SK-N-MC (cell line): ENCODE results near the gene TUBB2A.
"Not testable (repeated sequence)": the region's sequence is repeated elsewhere in the genome, so short reads cannot be mapped to it uniquely, and the experiment has no call there.

Source experiments
- DNase-seq: peaks from one replicate; pipeline ENCODE4 v3.0.0-alpha.2; 2011; ENCODE audit warnings: low read depth, low spot score
- H3K27ac ChIP-seq: fragments of 200-600 bp; sonication (generic); 2 replicates; pipeline ENCODE4 v1.5.1; 2016; ENCODE audit warnings: mixed run types
- H3K36me3 ChIP-seq: fragments of 200-600 bp; sonication (generic); 2 replicates; pipeline ENCODE4 v1.6.1; 2017; ENCODE audit warnings: antibody characterized with exemption, low read length, mixed read lengths; ENCODE audit not compliant: insufficient read depth
- H3K4me3 ChIP-seq: fragments of 200-600 bp; sonication (generic); 2 replicates; pipeline ENCODE4 v1.5.1; 2016
- H3K9ac ChIP-seq: fragments of 200-600 bp; sonication (generic); 2 replicates; pipeline ENCODE4 v1.8.0; 2017; ENCODE audit warnings: mixed run types, mixed read lengths; ENCODE audit not compliant: insufficient read length
- H3K9me3 ChIP-seq: fragments of 200-600 bp; sonication (generic); 2 replicates; pipeline ENCODE4 v1.6.1; 2017; ENCODE audit warnings: low read depth, mild to moderate bottlenecking, antibody characterized with exemption, low read length, moderate library complexity, mixed read lengths
- EZH2 ChIP-seq: fragments of 200-600 bp; sonication (generic); IDR thresholded peaks from one replicate; pipeline ENCODE4 v1.6.1; 2017; ENCODE audit warnings: antibody characterized with exemption
- FOXP2 ChIP-seq: optimal IDR thresholded peaks from 2 replicates; pipeline ENCODE3; 2011; ENCODE audit warnings: mild to moderate bottlenecking, moderate library complexity; ENCODE audit not compliant: insufficient read depth; ENCODE audit errors: extremely low read length, control extremely low read depth
- POLR2AphosphoS5 ChIP-seq: IDR thresholded peaks from 2 replicates; pipeline ENCODE4 v1.6.1; 2012; ENCODE audit warnings: mild to moderate bottlenecking, low read depth, low read length, borderline replicate concordance

The TUBB2A gene

DNA sequence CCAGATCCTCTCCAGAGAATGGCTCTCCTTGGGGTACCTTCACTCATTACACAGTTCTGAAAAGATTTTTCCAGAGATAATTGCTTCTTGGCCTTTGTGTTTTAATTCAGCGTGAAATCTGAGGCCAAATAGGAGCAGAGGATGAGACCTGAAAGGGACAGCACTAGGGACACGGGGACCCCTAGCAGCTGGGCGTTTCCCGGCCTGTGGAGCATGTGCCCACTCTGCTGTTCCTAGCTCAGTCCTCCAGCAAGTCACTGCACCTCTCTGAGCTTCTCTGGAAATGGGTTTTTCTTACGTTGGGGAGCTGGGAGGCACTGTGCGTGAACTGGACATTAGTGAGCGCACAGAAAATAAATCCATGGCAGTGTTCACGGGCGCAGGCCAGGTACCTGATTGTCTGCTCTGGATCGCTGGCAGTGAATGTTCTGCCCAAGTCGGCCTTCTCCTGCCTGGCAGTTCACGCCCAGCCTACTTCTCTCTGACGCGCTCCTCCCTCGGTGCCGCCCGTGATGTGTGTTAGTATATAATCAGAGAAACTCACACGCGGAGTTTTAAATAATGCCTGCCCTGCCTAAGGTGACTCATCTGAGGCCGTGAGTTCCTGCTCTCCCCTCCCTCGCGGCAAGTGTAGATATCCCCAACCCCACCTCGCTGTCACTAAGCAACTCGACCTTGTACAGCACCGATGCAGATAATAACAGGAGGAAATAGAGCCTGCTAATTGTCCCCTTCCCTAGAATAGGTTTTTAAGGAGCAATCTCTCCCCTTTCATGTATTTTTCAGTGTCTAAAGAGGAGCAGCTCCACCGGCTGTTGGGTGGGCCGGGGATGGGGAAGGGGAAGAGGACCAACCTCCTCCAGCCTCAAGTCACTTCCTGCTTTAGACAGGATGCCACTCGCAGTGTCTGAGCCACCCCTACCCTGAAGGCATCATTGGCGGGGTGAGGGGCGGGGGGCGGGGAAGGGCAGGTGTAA, 2.7 kb upstream of the TUBB2A start:
- TF ChIP-seq FOXP2 (no peak), POLR2AphosphoS5 (no peak), EZH2 (no peak)
- H3K27ac ChIP-seq = no peak overlapping the region

DNA sequence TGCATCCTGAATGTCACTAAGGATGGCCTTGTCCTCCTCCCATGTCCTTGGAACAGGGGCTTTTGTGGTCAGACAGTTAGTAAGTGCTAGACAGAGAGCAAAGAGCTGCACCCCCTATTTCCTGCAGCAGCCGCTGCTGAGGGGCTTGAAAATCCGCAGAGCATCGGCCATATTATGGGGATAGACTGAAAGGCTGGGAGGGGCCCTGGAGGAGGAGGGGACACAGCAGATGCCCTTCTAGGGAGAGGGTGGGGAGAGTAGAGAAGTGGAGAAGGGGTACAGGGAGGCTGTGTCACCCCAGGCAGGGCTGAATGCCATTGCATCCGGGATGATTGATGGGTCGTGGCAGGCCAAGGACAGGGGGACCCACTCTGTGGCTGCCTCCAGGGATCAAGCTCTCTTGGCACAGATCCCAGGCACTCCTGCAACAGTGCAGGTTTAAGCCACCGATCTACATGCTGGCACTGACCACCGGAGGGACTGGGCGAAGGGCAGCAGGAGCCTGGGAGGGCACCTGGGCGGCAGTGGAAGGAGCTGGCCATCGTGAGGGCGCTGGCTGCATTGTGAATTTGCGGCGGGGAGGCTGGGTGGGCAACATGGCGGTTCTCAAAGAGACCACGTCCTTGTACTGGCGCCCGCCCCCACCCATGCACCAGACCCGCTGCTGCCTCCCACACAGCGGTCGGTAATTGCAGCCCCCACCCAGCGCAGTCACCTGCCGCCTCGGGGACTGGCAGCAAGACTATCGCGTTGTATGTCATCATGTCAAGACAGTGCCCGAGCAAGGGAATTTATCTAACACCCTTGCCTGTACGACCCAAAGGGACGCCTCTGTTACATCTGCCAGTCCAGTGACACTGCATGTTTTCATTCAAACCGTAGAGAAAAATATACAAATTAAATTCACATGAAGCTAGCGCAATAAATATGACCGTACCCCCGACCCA, 887 bp downstream of the TUBB2A start:
- H3K9me3 ChIP-seq, DNase-seq, H3K27ac ChIP-seq, H3K36me3 ChIP-seq: not testable (repeated sequence)
- H3K4me3 ChIP-seq = peak overlapping the region; percentile 89
- H3K9ac ChIP-seq = peak overlapping the region; percentile 76

More for the DNA sequence above, 2.7 kb upstream of the TUBB2A start:
- Histone ChIP-seq H3K36me3 (no peaks in the 10 kb centered on the region), H3K9me3 (no peaks in the 10 kb centered on the region), H3K4me3 (no peak overlapping the region), H3K9ac (no peak overlapping the region)
- DNase-seq = no peak

DNA sequence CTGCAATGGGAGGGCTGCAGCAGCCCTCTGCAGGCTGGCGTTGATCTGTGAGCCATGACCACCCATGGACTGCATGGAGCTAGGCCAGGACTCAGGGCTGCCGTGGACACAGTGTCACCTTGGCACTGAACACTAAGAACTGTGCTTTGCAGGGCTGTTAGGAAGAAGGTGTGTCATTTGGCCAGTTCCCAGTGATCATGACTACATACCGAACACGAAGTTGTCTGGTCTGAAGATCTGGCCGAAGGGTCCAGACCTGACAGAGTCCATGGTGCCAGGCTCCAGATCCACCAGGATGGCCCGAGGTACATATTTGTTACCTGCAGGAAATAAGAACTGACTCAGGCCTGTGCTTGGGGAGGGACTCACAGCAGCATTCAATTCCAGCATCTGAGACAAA, 1.9 kb downstream of the TUBB2A start:
- H3K27ac ChIP-seq, H3K9ac ChIP-seq, H3K36me3 ChIP-seq, H3K9me3 ChIP-seq, H3K4me3 ChIP-seq, DNase-seq: not testable (repeated sequence)

DNA sequence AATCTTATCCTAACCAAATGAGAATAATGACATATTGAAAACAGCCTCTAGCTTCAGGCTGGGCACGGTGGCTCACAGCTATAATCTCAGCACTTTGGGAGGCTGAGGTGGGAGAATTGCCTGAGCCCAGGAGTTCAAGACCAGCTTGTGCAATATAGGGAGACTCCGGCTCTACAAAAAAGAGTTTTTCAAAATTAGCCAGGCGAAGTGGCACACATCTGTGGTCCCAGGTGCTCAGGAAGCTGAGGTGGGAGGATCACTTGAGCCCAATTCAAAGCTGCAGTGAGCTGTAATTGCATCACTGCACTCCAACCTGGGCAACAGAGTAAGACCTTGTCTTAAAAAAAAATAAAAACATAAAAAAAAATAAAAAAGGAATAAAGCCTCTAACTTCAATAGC, 4.7 kb downstream of the TUBB2A start:
- Histone ChIP-seq H3K36me3 (peaks cover 9% of the 10 kb centered on the region), H3K4me3 (no peak overlapping the region), H3K27ac (no peak overlapping the region), H3K9me3 (no peaks in the 10 kb centered on the region), H3K9ac (no peak overlapping the region)
- no peak for DNase-seq
- TF ChIP-seq POLR2AphosphoS5 (no peak), FOXP2 (no peak), EZH2 (no peak)

DNA sequence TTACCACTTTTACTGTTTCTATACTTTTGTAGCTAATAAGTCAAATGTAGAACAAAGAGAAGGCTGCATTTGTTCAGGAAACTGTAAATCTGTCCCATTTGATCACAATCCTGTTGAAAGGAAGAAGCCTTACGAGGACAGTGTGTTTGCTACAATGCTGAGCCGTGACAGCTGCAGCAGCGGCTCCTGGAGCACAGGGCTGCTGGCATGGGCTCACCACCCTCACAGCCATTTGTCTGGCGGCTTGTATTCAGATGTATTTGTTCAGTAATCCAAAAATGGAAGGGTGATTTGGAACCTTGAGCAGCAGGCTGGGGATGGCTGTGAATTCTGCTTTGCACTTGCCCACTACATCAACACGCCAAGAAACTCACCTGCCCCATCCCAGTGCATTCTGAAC, 5.7 kb downstream of the TUBB2A start:
- no peak for DNase-seq
- no peaks in the 10 kb centered on the region for H3K9me3 ChIP-seq
- TF ChIP-seq POLR2AphosphoS5 = no peak
- no peak for TF ChIP-seq EZH2
- TF ChIP-seq FOXP2 = no peak
- H3K36me3 ChIP-seq = peaks cover 13% of the 10 kb centered on the region
- H3K9ac ChIP-seq = no peak overlapping the region
- no peak overlapping the region for H3K4me3 ChIP-seq
- H3K27ac ChIP-seq = 0 out of 2 replicates have a peak overlapping the region, but pooled peaks have one; percentile 22

DNA sequence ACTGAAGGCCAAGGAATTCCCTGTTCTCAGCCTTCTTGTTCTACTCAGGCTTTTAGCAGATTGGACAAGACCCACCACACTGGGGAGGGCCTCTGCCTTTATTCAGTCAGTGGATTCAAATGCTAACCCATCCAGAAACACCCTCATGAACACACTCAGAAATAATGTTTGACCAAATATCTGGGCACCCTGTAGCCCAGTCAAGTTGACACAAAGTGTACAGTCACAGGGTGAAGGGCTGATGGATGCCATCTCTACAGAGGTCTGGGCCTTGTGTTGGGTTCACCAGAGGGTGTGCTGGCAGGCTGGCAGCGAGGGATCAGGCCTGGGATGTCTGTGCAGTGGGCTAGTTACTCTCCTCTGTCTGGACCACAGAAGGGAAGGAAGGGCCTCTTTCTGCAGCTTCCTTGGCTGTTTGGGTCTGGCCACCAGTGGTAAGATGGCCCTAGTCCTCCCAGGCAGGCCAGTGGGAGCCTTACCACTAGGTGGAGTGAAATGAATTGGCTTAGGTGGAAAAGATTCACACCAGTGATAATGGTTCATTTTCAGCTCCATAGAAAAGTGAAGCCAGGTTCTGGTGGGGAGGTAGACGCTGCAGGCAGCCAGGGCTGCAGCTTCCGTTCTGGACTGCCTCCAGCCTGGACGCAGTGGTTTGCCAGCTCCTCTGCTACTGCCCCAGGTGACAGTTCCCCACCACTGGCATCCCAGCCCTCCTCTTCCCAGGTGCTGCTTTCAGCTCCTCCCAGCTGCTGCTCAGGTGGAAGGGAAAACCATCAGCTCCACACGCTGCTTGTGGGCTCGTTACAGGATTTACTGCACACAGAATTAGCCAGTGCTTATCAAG, 9.2 kb downstream of the TUBB2A start:
- no peak overlapping the region for H3K4me3 ChIP-seq
- H3K36me3 ChIP-seq = peaks cover 10% of the 10 kb centered on the region
- H3K9ac ChIP-seq = no peak overlapping the region
- no peaks in the 10 kb centered on the region for H3K9me3 ChIP-seq
- TF ChIP-seq FOXP2 (no peak), EZH2 (no peak), POLR2AphosphoS5 (no peak)
- no peak for DNase-seq
- no peak overlapping the region for H3K27ac ChIP-seq

DNA sequence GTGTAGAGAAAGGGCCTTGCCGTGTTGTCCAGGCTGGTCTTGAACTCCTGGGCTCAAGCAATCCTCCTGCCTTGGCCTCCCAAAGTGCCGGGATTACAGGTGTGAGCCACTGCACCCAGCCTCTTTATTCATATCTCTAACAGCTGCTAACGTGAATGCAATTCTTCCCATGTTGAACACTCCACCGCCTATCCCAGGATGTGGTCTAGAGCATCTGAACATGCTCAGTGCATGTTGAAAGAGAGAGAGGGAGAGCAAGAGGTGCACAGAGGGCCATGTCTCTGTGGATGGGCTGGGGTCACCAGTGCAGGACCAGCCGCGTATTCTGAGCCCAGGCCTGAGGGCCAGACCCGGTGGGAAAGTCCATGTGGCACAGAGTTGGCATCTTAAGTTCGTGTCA, 12.8 kb downstream of the TUBB2A start:
- no peaks in the 10 kb centered on the region for H3K9me3 ChIP-seq
- peaks cover 10% of the 10 kb centered on the region for H3K36me3 ChIP-seq
- DNase-seq = no peak
- H3K9ac ChIP-seq = no peak overlapping the region
- no peak overlapping the region for H3K4me3 ChIP-seq
- no peak overlapping the region for H3K27ac ChIP-seq
- TF ChIP-seq POLR2AphosphoS5 (no peak), EZH2 (no peak), FOXP2 (no peak)

DNA sequence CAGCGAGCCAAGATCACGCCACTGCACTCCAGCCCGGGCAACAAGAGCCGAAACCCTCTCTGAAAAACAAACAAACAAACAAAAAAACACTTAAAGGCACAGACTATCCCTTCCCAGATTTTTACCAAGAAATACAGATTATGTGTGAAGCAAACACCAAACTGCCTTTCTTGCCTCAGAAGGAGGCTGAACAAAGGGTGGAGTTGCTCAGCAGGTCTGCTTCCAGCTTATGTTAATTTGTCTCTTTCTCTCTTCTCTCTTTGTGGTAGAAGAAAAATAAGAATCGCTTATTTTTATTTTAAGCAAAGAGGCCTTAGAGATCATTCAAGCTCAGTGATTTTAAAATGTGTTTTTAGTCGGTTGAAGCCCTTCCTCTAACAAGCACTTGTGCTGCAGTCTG, 14.2 kb downstream of the TUBB2A start:
- no peaks in the 10 kb centered on the region for H3K9me3 ChIP-seq
- no peak for TF ChIP-seq POLR2AphosphoS5
- no peak for TF ChIP-seq EZH2
- no peak for TF ChIP-seq FOXP2
- H3K4me3 ChIP-seq = no peak overlapping the region
- H3K27ac ChIP-seq = no peak overlapping the region
- H3K9ac ChIP-seq = no peak overlapping the region
- H3K36me3 ChIP-seq = peaks cover 22% of the 10 kb centered on the region
- DNase-seq = no peak
